GM10266 (cell line): ENCODE results near the gene RBBP4.
"Not testable (repeated sequence)": the region's sequence is repeated elsewhere in the genome, so short reads cannot be mapped to it uniquely, and the experiment has no call there.

Experiments
- DNase-seq: peaks from one replicate; pipeline ENCODE4 v3.0.0; 2012; ENCODE audit errors: extremely low spot score
- TF ChIP-seq, protein P1 (sequence below): IDR thresholded peaks from 2 replicates; pipeline ENCODE4 v1.5.1; 2012; ENCODE audit warnings: mild to moderate bottlenecking, low read depth; ENCODE audit not compliant: control insufficient read depth, insufficient read depth; ENCODE audit errors: missing control alignments

RBBP4 gene

DNA sequence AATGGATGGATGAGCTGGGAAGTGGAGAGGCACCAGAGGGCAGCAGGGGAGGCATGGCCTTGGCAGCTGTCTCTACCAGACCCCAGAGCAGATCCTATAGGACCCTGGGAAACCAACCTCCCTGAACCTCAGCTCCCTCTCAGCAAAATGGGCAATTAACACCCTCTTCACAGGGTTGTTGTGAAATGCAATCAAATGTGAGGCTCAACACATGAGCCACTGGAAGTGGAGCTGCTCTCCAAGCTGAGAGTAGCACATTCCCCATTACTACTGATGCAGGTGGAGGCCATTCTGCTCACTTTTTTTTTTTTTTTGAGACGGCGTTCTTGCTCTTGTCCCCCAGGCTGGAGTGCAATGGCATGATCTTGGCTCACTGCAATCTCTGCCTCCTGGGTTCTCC lies 58.1 kb downstream of the RBBP4 start:
- TF ChIP-seq, protein P1, sequence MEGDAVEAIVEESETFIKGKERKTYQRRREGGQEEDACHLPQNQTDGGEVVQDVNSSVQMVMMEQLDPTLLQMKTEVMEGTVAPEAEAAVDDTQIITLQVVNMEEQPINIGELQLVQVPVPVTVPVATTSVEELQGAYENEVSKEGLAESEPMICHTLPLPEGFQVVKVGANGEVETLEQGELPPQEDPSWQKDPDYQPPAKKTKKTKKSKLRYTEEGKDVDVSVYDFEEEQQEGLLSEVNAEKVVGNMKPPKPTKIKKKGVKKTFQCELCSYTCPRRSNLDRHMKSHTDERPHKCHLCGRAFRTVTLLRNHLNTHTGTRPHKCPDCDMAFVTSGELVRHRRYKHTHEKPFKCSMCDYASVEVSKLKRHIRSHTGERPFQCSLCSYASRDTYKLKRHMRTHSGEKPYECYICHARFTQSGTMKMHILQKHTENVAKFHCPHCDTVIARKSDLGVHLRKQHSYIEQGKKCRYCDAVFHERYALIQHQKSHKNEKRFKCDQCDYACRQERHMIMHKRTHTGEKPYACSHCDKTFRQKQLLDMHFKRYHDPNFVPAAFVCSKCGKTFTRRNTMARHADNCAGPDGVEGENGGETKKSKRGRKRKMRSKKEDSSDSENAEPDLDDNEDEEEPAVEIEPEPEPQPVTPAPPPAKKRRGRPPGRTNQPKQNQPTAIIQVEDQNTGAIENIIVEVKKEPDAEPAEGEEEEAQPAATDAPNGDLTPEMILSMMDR = no peak
- DNase-seq = no peak

DNA sequence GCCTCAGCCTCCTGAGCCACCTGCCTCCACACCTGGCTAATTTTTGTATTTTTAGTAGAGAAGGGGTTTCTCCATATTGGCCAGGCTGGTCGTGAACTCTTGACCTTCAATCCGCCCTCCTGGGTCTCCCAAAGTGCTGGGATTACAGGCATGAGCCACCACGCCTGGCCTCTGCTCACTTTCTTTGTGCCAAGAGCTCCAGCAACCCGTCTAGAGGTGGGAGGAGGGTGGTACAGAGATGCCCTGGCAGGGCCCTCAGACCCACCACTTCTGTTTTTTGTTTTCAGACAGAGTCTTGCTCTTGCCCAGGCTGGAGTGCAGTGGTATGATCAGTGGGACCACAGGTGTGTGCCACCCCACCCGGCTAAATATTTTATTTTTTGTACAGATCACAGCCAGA lies 58.5 kb downstream of the RBBP4 start:
- DNase-seq = no peak
- TF ChIP-seq, protein P1 = no peak

DNA sequence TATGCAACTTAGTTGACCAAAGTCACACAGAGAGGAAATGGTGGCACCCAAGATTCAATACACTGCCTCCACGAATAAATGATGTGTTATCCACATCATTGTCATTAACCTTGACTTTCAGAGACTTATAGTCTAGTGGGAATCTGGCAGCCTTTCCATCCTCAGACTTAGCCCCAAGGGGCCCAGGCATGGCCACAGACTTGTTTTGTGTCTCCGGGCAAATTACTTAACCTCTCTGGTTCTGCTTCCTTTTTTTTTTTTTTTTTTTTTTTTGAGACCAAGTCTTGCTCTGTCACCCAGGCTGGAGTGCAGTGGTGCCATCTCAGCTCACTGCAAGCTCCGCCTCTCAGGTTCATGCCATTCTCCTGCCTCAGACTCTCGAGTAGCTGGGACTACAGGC lies 60.2 kb downstream of the RBBP4 start:
- DNase-seq = not testable (repeated sequence)

DNA sequence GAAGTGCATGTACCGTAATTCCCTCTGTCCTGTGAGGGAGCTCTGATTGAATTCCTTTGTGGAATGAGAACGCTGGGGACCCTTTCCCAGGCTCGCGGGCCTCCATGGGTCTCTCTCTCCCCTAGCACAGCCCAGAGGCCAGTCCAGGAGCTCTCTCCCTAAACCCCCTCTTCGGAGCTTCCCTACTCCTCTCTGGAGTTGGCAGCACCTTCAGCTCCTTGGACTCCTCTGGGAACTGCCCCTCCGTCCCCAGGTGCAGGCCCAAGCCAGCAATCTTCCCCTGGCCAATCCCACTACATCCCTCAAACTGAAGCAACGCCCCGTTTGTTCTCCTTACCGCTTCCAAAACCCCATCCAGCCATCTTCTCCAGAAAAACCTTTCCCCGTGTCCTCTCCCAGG lies 62.1 kb downstream of the RBBP4 start:
- TF ChIP-seq, protein P1 = no peak

DNA sequence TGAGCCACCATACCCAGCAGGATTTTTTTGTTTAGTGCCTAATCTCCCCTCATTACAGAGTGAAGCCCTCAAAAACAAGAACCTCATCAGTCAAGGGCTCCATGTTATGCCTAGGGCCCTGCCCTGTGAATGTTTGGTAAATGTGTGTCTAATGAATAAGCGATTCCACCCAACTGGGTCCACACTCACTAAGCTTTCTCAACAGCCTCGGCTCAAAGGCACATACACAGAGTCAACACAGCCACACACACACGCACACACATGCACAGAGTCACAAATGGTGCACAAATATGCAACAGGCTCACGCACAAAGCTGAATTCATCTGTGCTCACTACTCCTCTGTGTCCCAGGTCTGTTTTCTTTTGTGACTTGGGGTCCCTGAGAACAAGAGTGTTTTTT lies 63.3 kb downstream of the RBBP4 start:
- DNase-seq = no peak
- TF ChIP-seq, protein P1 = no peak

More for the DNA sequence above, 62.1 kb downstream of the RBBP4 start:
- no peak for DNase-seq

DNA sequence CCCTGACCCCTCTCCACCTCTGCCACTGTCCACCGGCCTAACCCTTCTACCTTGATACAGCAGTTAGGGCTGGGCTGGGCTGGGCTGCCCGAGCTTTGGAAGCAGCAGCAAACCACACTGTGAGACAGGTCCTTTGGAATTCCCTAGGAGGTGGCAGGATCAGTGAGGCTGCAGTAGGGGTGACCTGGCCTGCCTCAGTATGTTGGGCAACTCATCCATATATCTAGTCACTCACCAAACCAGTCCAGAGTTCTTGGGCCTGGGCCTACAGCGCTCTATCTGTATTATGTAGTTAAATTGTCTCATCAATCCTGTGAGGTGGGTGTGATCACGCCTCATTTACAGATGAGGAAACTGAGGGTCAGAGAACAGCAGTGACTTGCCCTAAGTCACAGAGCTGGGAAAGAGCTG lies 64.9 kb downstream of the RBBP4 start:
- TF ChIP-seq, protein P1 = no peak
- DNase-seq = no peak

DNA sequence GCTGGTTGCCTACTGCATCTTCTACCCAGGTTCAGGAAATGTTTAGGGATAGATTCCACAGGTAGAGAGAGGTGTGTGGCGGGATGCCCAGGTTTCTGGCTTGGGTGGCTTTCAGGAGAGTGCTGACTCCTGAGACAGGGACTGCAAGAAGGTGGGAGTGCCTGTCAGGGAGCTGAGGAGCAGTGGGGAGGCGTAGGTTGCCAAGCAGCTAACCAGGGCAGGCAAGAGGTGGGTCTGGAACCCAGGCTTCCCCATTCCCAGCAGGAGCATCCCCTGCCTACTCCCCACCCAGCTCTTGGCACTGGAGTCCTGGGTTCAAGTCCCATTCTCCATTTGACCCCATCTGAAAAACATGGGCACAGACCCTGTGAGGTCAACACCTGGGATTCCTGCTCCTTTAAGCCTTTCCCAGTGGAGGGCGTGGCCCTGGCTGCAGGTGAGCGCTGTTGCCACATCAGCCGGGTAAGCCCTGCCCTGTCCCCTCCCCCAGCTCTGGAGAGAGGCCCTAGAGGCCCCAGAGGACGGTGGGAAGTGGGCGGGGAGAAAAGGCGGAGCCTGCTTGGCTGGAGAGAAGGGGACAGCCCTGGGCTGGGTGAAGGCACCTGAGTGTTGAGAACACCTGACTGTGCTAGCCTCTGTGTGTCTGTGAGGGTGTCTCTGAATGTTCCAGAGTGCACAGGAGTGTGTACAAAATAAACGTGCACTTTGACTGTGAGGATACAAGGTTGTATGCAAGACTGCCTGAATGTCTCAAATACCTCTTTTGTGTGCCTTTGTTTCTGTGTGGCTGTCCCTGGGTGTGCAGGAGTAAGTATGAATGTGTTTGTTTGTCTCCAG lies 65.5 kb downstream of the RBBP4 start:
- peak; percentile 77 for DNase-seq
- TF ChIP-seq, protein P1 = no peak
